ENCODE results near the gene STEEP1. TPM values are rescaled to one million over a fixed set of nuclear protein-coding genes. Genes with fewer than 3 reads are reported as not detected.

The STEEP1 gene
- total RNA-seq, 1 experiment from 2014 or later = 30.4 TPM

- Histone ChIP-seq H2BK20ac (ENCODE audit: low read depth, low read length, poor library complexity, severe bottlenecking) (no peak overlapping the region), H4K91ac (ENCODE audit: insufficient read length, low read depth, low read length) (no peak overlapping the region), H3T11ph (ENCODE audit: low read length) (no peak overlapping the region), H3K4me1 (ENCODE audit: insufficient read depth, low read length) (no peaks in the 10 kb centered on the region; the same call in 1 of the 2 replicates), H2BK5ac (ENCODE audit: insufficient read length, low read length) (no peak overlapping the region), H2BK12ac (ENCODE audit: insufficient read length, low read depth, low read length) (no peak overlapping the region), H3K27me3 (ENCODE audit: insufficient read depth, low read length) (no peaks in the 10 kb centered on the region; the same call in 1 of the 2 replicates), H3K9me3 (ENCODE audit: control insufficient read depth, low read depth, low read length) (peaks cover 12% of the 10 kb centered on the region), H3K4me2 (ENCODE audit: insufficient read depth, insufficient read length, low read length) (peak overlapping the region; percentile 90), H3K79me2 (ENCODE audit: insufficient read depth, low read length) (no peaks in the 10 kb centered on the region; the same call in 1 of the 2 replicates), H3K23me2 (ENCODE audit: insufficient read length, low read depth, low read length, poor library complexity, severe bottlenecking) (peaks cover 8% of the 10 kb centered on the region), H2AK5ac (ENCODE audit: insufficient read length, low read length) (no peak overlapping the region), H3K56ac (ENCODE audit: insufficient read length, low read depth, low read length) (no peak overlapping the region), H3K23ac (ENCODE audit: insufficient read length, low read depth, low read length) (no peak overlapping the region), H3K9ac (ENCODE audit: extremely low read depth, insufficient read length, low read length) (no peak overlapping the region), H3K79me1 (ENCODE audit: insufficient read depth, low read depth, low read length, poor library complexity, severe bottlenecking) (no peaks in the 10 kb centered on the region), H3K14ac (ENCODE audit: insufficient read depth, low read length) (no peak overlapping the region), H3K27ac (ENCODE audit: insufficient read length, low read depth, low read length) (no peak overlapping the region), H2AFZ (ENCODE audit: low read length) (no peak overlapping the region), H3K18ac (ENCODE audit: insufficient read length, low read depth, low read length) (no peak overlapping the region), H4K5ac (ENCODE audit: insufficient read length, low read depth, low read length) (no peak overlapping the region), H4K20me1 (ENCODE audit: control insufficient read depth, insufficient read depth, insufficient read length) (no peaks in the 10 kb centered on the region), H2BK15ac (ENCODE audit: low read depth, low read length) (no peak overlapping the region), H3K4ac (ENCODE audit: low read depth, low read length) (no peak overlapping the region), H2BK120ac (ENCODE audit: low read depth, low read length, poor library complexity, severe bottlenecking) (no peak overlapping the region), H4K8ac (replicated peaks; ENCODE audit: insufficient read length, low read depth, low read length) (no peak overlapping the region)
- peaks cover 63 to 65% of the 10 kb centered on the region in 2 experiments for H3K9me3 Mint-ChIP-seq
- peaks cover 36% of the 10 kb centered on the region for H3K27me3 Mint-ChIP-seq (ENCODE audit: low read depth)
- no peak overlapping the region for H3K27ac Mint-ChIP-seq
- H3K4me3 Mint-ChIP-seq = peak overlapping the region; percentile 80 to 90
- WGBS (ENCODE audit: extremely low coverage, insufficient read length, low lambda C conversion rate) = no CpG with 5 or more reads among the region's 7 CpGs
- TF ChIP-seq CTCF (conservative IDR thresholded peaks at IDR 0.05) = no peak
- DNase-seq = no peak
- H3K36me3 Mint-ChIP-seq (ENCODE audit: insufficient read depth in 1 of 3, low read depth in 3 of 3) = peaks cover 9 to 12% (median 9%) of the 10 kb centered on the region in 3 experiments
- H3K4me1 Mint-ChIP-seq = peaks cover 15 to 16% of the 10 kb centered on the region in 2 experiments
Measured at GRCh38 chrX:119607018-119607389, 41.8 kb upstream of the STEEP1 start.

Data from H9 (cell line).